ENCODE data around the gene C10orf105.

Gene C10orf105

DNA sequence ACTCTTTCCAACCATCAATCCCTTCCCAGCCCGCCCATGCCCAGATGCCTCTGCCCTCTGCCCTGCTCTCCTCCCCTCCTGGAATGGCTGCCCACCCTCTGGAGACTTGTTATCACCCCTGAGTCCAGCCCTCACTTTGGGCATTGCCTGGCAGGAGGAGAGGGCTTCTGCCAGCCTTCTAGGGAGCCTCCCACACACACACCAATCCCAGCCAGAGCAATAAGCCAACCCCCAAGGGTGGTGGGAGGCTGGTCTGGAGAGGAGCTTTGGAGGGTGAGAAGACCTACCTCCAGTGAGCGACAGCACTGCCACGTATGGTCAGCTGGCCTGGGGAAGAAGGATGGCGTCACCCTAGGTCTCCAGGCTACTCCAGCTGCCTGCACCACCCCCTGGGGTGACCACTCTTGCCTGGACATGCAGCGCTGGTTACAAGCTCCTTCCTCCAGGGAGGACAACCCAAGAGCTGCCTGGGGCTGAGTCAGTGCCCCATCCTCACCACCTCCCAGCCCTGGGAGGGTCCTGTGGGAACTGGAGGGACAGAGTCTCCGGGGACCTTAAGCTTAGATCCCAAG is 8.4 kb downstream of the C10orf105 start:
- H3K27ac ChIP-seq, result no peak overlapping the region

GRCh38 chr10:71710519-71710918 is 9.1 kb downstream of the C10orf105 start:
- TF ChIP-seq, protein P1, sequence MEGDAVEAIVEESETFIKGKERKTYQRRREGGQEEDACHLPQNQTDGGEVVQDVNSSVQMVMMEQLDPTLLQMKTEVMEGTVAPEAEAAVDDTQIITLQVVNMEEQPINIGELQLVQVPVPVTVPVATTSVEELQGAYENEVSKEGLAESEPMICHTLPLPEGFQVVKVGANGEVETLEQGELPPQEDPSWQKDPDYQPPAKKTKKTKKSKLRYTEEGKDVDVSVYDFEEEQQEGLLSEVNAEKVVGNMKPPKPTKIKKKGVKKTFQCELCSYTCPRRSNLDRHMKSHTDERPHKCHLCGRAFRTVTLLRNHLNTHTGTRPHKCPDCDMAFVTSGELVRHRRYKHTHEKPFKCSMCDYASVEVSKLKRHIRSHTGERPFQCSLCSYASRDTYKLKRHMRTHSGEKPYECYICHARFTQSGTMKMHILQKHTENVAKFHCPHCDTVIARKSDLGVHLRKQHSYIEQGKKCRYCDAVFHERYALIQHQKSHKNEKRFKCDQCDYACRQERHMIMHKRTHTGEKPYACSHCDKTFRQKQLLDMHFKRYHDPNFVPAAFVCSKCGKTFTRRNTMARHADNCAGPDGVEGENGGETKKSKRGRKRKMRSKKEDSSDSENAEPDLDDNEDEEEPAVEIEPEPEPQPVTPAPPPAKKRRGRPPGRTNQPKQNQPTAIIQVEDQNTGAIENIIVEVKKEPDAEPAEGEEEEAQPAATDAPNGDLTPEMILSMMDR (IDR thresholded peaks at IDR 0.05), result no peak
- Histone ChIP-seq H3K27ac (no peak overlapping the region), H3K4me3 (no peak overlapping the region)
- no peak for DNase-seq (ENCODE audit: low spot score)

More for the DNA sequence above, 8.4 kb downstream of the C10orf105 start:
- H3K4me3 ChIP-seq, result no peak overlapping the region
- no peak for DNase-seq (ENCODE audit: low spot score)
- TF ChIP-seq, protein P1 (IDR thresholded peaks at IDR 0.05), result no peak

- DNase-seq (ENCODE audit: low spot score), result no peak
- Histone ChIP-seq H3K27ac (no peak overlapping the region), H3K4me3 (no peak overlapping the region)
- TF ChIP-seq, protein P1 (IDR thresholded peaks at IDR 0.05), result no peak
Observed at GRCh38 chr10:71708897-71709882, 10.4 kb downstream of the C10orf105 start.

DNA sequence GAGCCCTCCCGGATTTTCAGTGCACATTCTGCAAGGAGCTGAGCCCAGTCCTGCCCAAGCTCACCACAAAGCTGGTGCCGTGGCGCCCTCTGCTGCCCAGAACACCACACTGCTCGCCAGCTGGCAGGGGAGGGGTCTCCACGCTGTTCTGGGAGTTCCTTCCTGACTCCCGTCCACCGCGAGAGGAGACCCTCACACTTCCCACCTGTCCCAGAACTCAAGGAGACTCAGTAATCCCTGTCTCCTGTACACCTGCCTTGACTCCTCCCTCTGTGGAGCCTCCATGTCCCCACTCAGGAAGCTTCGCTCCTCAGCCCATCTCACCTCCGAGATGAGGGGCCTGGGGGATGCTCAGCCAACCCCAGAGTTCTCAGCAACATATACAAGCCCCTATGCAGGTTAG is 11.3 kb downstream of the C10orf105 start:
- no peak for DNase-seq (ENCODE audit: low spot score)
- TF ChIP-seq, protein P1 (IDR thresholded peaks at IDR 0.05), result peak; percentile 41
- Histone ChIP-seq H3K4me3 (no peak overlapping the region), H3K27ac (no peak overlapping the region)

- TF ChIP-seq, protein P1 (IDR thresholded peaks at IDR 0.05), result no peak
- no peak overlapping the region for H3K4me3 ChIP-seq
- H3K27ac ChIP-seq, result no peak overlapping the region
- DNase-seq (ENCODE audit: low spot score), result no peak
Observed at GRCh38 chr10:71707240-71707789, 12.3 kb downstream of the C10orf105 start.

DNA sequence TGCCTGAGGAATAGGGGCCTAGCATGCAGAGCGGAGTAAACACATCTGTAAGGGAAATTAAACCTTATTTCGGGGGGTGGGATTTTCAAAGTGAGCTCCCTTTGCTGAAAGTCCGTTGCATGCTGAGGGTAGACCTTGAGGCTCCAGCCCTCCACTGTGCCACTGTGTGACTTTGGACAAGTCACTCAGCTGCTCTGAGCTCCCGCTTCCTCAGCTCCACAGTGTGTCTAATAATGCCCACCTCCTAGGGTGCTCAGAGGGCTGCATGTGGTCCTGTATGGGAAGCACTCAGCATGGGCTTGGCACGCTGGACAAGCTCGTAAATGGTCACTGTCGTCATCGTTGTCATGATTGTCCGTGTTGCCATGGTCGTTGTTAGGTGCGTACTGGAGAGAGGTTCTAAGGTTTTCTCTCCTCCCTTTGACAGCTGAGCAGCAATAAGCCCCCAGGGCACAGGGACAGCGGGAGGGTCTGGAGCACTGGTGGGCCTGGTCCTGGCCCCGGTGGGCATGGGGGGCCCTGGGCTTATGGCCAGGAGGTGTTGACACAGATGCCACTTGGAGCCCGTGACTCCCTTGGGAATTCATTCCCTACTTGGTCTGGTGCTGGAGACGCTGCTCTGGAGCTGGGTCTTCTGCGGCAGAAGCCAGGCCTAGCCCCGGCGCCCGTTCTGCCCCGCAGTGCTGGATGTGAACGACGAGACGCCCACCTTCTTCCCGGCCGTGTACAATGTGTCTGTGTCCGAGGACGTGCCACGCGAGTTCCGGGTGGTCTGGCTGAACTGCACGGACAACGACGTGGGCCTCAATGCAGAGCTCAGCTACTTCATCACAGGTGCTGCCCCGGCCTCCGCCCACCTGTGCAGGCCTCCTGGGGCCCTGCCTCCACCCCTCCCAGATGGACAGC is 13.1 kb downstream of the C10orf105 start:
- TF ChIP-seq, protein P1 (IDR thresholded peaks at IDR 0.05), result no peak
- H3K4me3 ChIP-seq, result no peak overlapping the region
- no peak overlapping the region for H3K27ac ChIP-seq
- no peak for DNase-seq (ENCODE audit: low spot score)

Data from coronary artery (tissue), 2 donors.